HG02678 (cell line): ENCODE data around the gene SQSTM1.

ENCODE experiments used
- ATAC-seq: cut with Tn5 transposase; IDR thresholded peaks from one replicate; pipeline ENCODE4 v1.9.1; 2021; ENCODE audit warnings: mild to moderate bottlenecking, moderate library complexity; ENCODE audit not compliant: unreplicated experiment

The SQSTM1 gene

GRCh38 chr5:179805070-179805528 is 15.6 kb upstream of the SQSTM1 start:
- no peak for ATAC-seq

- peak; percentile 20 for ATAC-seq
Observed at GRCh38 chr5:179805529-179806249, 15.0 kb upstream of the SQSTM1 start.

GRCh38 chr5:179806250-179807048 is 14.3 kb upstream of the SQSTM1 start, which contains the start of gene MGAT4B:
Gene MGAT4B (minus strand): TSS chr5:179806866. CDS start chr5:179806583, 283 bp downstream.
- peak; percentile 65 for ATAC-seq

- no peak for ATAC-seq
Observed at GRCh38 chr5:179812135-179812825, 8.4 kb upstream of the SQSTM1 start.

- no peak for ATAC-seq
Observed at GRCh38 chr5:179812997-179813607, 7.6 kb upstream of the SQSTM1 start.

- ATAC-seq = no peak
Observed at GRCh38 chr5:179814090-179814489, 6.6 kb upstream of the SQSTM1 start.

GRCh38 chr5:179815491-179816249 is 5.0 kb upstream of the SQSTM1 start:
- ATAC-seq = no peak

GRCh38 chr5:179816401-179816795 is 4.3 kb upstream of the SQSTM1 start:
- ATAC-seq = no peak

GRCh38 chr5:179816796-179817469 is 3.8 kb upstream of the SQSTM1 start:
- no peak for ATAC-seq

GRCh38 chr5:179817470-179817840 is 3.2 kb upstream of the SQSTM1 start:
- ATAC-seq = no peak

GRCh38 chr5:179817890-179818745 is 2.6 kb upstream of the SQSTM1 start:
- no peak for ATAC-seq

GRCh38 chr5:179818746-179819295 is 1.9 kb upstream of the SQSTM1 start:
- peak; percentile 67 for ATAC-seq

GRCh38 chr5:179819296-179820126 is 1.2 kb upstream of the SQSTM1 start:
- ATAC-seq = no peak

GRCh38 chr5:179820127-179820482 is 600 bp upstream of the SQSTM1 start:
- ATAC-seq = no peak

GRCh38 chr5:179821298-179822058 is 773 bp downstream of the SQSTM1 start:
- ATAC-seq = peak; percentile 48

- ATAC-seq = no peak
Observed at GRCh38 chr5:179822059-179822432, 1.3 kb downstream of the SQSTM1 start.

GRCh38 chr5:179822444-179822990 is 1.8 kb downstream of the SQSTM1 start:
- ATAC-seq = no peak
